Activated CD8-positive, alpha-beta memory T cell treated with anti-CD3 and anti-CD28 coated beads, Interleukin-2, amount 50 U/mL, for 1 hour (primary cell): ENCODE results near the gene IL1B.

Experiments
- DNase-seq: peaks from one replicate; pipeline ENCODE4 v3.0.0-alpha.2; 2020; ENCODE audit errors: extremely low read depth

The IL1B gene

DNA sequence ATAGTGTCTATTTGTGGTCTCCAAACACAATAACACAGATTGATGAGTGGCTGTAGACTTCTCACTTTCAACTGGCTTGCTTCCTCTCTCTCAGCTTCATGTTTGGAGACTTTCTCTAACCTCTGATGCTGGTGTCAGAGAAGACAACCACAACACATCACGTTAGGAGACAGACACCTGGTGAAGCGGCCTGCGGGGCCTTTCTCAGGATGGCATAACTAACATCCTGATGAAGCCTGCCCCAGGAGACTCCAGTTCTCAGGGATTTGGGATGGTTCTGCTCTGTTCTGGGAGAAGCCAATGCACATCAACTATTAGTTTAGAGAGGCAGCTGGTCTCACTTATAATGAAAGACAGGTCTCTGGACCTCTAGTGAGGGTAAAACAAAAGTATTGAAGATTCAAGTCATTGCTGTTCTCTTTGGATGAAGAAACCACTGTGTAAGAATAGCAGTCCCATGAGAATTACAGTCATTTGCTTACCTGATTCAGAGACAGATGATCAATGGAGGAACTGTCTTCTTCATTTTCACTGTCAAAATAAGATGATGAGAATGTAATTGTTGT lies 54.3 kb downstream of the IL1B start:
- no peak for DNase-seq
